ENCODE measurements around the gene KITLG. TPM values are rescaled to one million over a fixed set of nuclear protein-coding genes. Genes with fewer than 3 reads are reported as not detected.

Gene KITLG
- polyA plus RNA-seq, 1 of the 3 experiments (the other 2 are of a cell fraction), result 8.9 TPM

DNA sequence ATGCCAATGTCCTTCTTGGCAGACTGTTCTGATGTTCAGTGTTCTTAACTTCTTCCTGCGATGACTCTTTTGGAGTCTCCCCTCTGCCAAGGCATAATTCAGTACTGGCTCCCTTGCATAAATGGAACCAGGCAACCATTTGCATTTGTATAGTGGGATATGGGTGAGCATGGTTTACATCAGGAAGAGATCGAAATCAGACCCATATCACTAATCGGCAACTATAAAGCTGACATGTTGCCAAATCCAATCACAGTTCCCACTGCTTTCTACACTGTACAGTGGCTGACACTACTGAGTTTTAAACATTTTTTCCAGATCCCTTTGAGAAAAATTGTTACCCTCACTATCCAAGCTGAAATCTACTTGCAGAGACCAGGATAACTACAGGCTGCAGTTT, 83.8 kb downstream of the KITLG start:
- Histone ChIP-seq H3K27ac (ENCODE audit: low read depth in 2 of 2, low read length in 1 of 2) (peak overlapping the region in 1 of 2 experiments; percentile 46; a peak in 2 of 4 replicates), H3K9me2 (no peaks in the 10 kb centered on the region), H3K4me1 (ENCODE audit: control insufficient read depth in 1 of 2, insufficient read depth in 2 of 2, low read depth in 1 of 2, low read length in 1 of 2) (peaks cover 0 to 2% of the 10 kb centered on the region in 2 experiments; a peak in 2 of 4 replicates), H3K36me3 (replicated peaks in 1 of 2; ENCODE audit: control insufficient read depth in 1 of 2, insufficient read depth in 2 of 2, low read length in 1 of 2) (peaks cover 0 to 87% of the 10 kb centered on the region in 2 experiments), H2AFZ (ENCODE audit: low read depth) (no peak overlapping the region), H3K79me2 (ENCODE audit: insufficient read depth) (peaks cover 37% of the 10 kb centered on the region), H3K4me3 (ENCODE audit: low read depth in 2 of 2, low read length in 1 of 2) (no peak overlapping the region), H3K9me3 (no peaks in the 10 kb centered on the region), H3K4me2 (no peak overlapping the region), H3F3A (replicated peaks; ENCODE audit: insufficient read depth) (peaks cover 70% of the 10 kb centered on the region), H3K9ac (no peak overlapping the region), H4K20me1 (ENCODE audit: insufficient read depth) (no peaks in the 10 kb centered on the region), H3K27me3 (ENCODE audit: insufficient read depth) (no peaks in the 10 kb centered on the region)
- peak; percentile 20 for DNase-seq
- 45% methylated on average over 3 of the region's 3 CpGs for WGBS (ENCODE audit: low lambda C conversion rate)
- POLR2A ChIA-PET, result no interaction called here
- CTCF ChIA-PET, result no interaction called here
- TF ChIP-seq GATA2 (CRISPR knock-in tag; IDR thresholded peaks at IDR 0.05) (peak; percentile 74), RCOR1 (IDR thresholded peaks at IDR 0.05; ENCODE audit: low read length) (peak; percentile 36; the same call in 1 of the 2 replicates), CHD2 (IDR thresholded peaks at IDR 0.05; ENCODE audit: low read length, partially characterized antibody) (peak; percentile 18), EP300 (IDR thresholded peaks at IDR 0.05; ENCODE audit: borderline replicate concordance in 1 of 2, low read depth in 1 of 2, low read length in 1 of 2) (peak in 1 of 2 experiments; percentile 67; a peak in 1 of 4 replicates), TCF12 (IDR thresholded peaks at IDR 0.05) (no peak), MEF2A (IDR thresholded peaks at IDR 0.05; ENCODE audit: borderline replicate concordance, low read depth) (no peak)
- TF ChIP-seq, protein P1, sequence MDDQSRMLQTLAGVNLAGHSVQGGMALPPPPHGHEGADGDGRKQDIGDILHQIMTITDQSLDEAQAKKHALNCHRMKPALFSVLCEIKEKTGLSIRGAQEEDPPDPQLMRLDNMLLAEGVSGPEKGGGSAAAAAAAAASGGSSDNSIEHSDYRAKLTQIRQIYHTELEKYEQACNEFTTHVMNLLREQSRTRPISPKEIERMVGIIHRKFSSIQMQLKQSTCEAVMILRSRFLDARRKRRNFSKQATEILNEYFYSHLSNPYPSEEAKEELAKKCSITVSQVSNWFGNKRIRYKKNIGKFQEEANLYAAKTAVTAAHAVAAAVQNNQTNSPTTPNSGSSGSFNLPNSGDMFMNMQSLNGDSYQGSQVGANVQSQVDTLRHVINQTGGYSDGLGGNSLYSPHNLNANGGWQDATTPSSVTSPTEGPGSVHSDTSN (IDR thresholded peaks at IDR 0.05), result 0 out of 2 replicates have a peak, but pooled peaks have one; percentile 13

DNA sequence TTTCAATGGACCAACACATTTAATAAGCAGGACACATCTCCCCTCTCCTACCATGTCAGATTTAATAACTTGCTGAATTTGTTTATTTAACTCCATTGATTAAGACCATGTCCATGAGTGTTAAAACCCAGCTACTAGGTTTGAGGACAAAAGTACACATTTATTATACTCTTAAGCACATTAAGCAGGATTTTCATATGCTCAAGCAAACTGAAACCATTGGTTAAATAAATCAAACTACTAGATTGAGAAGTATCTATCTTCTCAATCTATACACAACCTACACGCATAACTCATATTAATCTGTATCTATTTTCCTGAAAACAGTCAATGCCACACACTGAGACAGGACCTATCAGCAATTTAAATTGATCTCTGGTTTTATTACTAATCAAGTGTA, 85.2 kb downstream of the KITLG start:
- Histone ChIP-seq H3K9me3 (no peaks in the 10 kb centered on the region), H3K36me3 (replicated peaks in 1 of 2; ENCODE audit: control insufficient read depth in 1 of 2, insufficient read depth in 2 of 2, low read length in 1 of 2) (peaks cover 0 to 77% of the 10 kb centered on the region in 2 experiments), H3K27me3 (ENCODE audit: insufficient read depth) (no peaks in the 10 kb centered on the region), H3K4me2 (no peak overlapping the region), H3K4me3 (ENCODE audit: low read depth in 2 of 2, low read length in 1 of 2) (no peak overlapping the region), H3K9me2 (no peaks in the 10 kb centered on the region), H4K20me1 (ENCODE audit: insufficient read depth) (no peaks in the 10 kb centered on the region), H3K4me1 (ENCODE audit: control insufficient read depth in 1 of 2, insufficient read depth in 2 of 2, low read depth in 1 of 2, low read length in 1 of 2) (peaks cover 0 to 2% of the 10 kb centered on the region in 2 experiments; a peak in 2 of 4 replicates), H3K9ac (no peak overlapping the region), H3K27ac (ENCODE audit: low read depth in 2 of 2, low read length in 1 of 2) (peak overlapping the region in 1 of 2 experiments; percentile 46; a peak in 2 of 4 replicates), H3K79me2 (ENCODE audit: insufficient read depth) (peaks cover 36% of the 10 kb centered on the region), H2AFZ (ENCODE audit: low read depth) (no peak overlapping the region), H3F3A (replicated peaks; ENCODE audit: insufficient read depth) (peaks cover 72% of the 10 kb centered on the region)
- ChIA-PET POLR2A (no interaction called here), CTCF (interaction anchor here (1.3 kb wide), 1 partner anchor 11 kb away, joined by 3 read pairs; no protein-coding TSS in a partner anchor)
- WGBS (ENCODE audit: low lambda C conversion rate), result 97% methylated on average over 1 of the region's 1 CpG
- no peak for TF ChIP-seq NRF1 (IDR thresholded peaks at IDR 0.05; ENCODE audit: low read depth, low read length)
- TF ChIP-seq, protein P1 (IDR thresholded peaks at IDR 0.05), result no peak
- no peak for TF ChIP-seq TEAD4 (IDR thresholded peaks at IDR 0.05; ENCODE audit: borderline replicate concordance, insufficient read depth)
- no peak for TF ChIP-seq TCF12 (IDR thresholded peaks at IDR 0.05)
- no peak for TF ChIP-seq FOXM1 (IDR thresholded peaks at IDR 0.05; ENCODE audit: low read depth)
- TF ChIP-seq RAD21 (IDR thresholded peaks at IDR 0.05; ENCODE audit: low read length), result no peak
- TF ChIP-seq, protein P2, sequence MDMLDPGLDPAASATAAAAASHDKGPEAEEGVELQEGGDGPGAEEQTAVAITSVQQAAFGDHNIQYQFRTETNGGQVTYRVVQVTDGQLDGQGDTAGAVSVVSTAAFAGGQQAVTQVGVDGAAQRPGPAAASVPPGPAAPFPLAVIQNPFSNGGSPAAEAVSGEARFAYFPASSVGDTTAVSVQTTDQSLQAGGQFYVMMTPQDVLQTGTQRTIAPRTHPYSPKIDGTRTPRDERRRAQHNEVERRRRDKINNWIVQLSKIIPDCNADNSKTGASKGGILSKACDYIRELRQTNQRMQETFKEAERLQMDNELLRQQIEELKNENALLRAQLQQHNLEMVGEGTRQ (IDR thresholded peaks at IDR 0.05; ENCODE audit: borderline replicate concordance, low read depth, low read length), result no peak
- no peak for TF ChIP-seq GABPA (IDR thresholded peaks at IDR 0.05; ENCODE audit: low read depth)
- TF ChIP-seq YY1 (IDR thresholded peaks at IDR 0.05; ENCODE audit: low read depth), result no peak
- no peak for TF ChIP-seq RCOR1 (IDR thresholded peaks at IDR 0.05; ENCODE audit: low read length)
- TF ChIP-seq, protein P3, sequence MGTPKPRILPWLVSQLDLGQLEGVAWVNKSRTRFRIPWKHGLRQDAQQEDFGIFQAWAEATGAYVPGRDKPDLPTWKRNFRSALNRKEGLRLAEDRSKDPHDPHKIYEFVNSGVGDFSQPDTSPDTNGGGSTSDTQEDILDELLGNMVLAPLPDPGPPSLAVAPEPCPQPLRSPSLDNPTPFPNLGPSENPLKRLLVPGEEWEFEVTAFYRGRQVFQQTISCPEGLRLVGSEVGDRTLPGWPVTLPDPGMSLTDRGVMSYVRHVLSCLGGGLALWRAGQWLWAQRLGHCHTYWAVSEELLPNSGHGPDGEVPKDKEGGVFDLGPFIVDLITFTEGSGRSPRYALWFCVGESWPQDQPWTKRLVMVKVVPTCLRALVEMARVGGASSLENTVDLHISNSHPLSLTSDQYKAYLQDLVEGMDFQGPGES (IDR thresholded peaks at IDR 0.05; ENCODE audit: low read depth, low read length), result no peak
- TF ChIP-seq, protein P4, sequence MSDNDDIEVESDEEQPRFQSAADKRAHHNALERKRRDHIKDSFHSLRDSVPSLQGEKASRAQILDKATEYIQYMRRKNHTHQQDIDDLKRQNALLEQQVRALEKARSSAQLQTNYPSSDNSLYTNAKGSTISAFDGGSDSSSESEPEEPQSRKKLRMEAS (IDR thresholded peaks at IDR 0.05; ENCODE audit: low read depth), result no peak
- TF ChIP-seq FOSL2 (IDR thresholded peaks at IDR 0.05; ENCODE audit: borderline replicate concordance, low read depth), result no peak
- TF ChIP-seq TAF1 (IDR thresholded peaks at IDR 0.05; ENCODE audit: borderline replicate concordance, low read depth, low read length), result no peak
- TF ChIP-seq EZH2phosphoT487 (IDR thresholded peaks at IDR 0.05; ENCODE audit: borderline replicate concordance, low read depth), result no peak
- no peak for TF ChIP-seq FOXJ3 (CRISPR knock-in tag; IDR thresholded peaks at IDR 0.05)
- TF ChIP-seq, protein P5, sequence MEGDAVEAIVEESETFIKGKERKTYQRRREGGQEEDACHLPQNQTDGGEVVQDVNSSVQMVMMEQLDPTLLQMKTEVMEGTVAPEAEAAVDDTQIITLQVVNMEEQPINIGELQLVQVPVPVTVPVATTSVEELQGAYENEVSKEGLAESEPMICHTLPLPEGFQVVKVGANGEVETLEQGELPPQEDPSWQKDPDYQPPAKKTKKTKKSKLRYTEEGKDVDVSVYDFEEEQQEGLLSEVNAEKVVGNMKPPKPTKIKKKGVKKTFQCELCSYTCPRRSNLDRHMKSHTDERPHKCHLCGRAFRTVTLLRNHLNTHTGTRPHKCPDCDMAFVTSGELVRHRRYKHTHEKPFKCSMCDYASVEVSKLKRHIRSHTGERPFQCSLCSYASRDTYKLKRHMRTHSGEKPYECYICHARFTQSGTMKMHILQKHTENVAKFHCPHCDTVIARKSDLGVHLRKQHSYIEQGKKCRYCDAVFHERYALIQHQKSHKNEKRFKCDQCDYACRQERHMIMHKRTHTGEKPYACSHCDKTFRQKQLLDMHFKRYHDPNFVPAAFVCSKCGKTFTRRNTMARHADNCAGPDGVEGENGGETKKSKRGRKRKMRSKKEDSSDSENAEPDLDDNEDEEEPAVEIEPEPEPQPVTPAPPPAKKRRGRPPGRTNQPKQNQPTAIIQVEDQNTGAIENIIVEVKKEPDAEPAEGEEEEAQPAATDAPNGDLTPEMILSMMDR (IDR thresholded peaks at IDR 0.05), result no peak
- no peak for TF ChIP-seq RFX5 (IDR thresholded peaks at IDR 0.05; ENCODE audit: low read length)
- no peak for DNase-seq

All from SK-N-SH (cell line).